Measurements from ENCODE around the gene GOLGA2.
"Not testable (repeated sequence)": the region's sequence is repeated elsewhere in the genome, so short reads cannot be mapped to it uniquely, and the experiment has no call there.

The GOLGA2 gene

GRCh38 chr9:128242828-128243214, 33.0 kb downstream of the GOLGA2 start:
- DNase-seq (ENCODE audit: low read depth): no peak

- no peak for DNase-seq (ENCODE audit: low read depth)
These were observed 33.7 kb downstream of the GOLGA2 start for GRCh38 chr9:128242124-128242523.

- no peak for DNase-seq (ENCODE audit: low read depth)
These were observed 41.9 kb downstream of the GOLGA2 start for GRCh38 chr9:128233817-128234406.

- no peak for DNase-seq (ENCODE audit: low read depth)
These were observed 43.0 kb downstream of the GOLGA2 start for GRCh38 chr9:128232528-128233428.

GRCh38 chr9:128231638-128232527, 43.9 kb downstream of the GOLGA2 start:
- no peak for DNase-seq (ENCODE audit: low read depth)

- not testable (repeated sequence) for DNase-seq (ENCODE audit: low read depth)
These were observed 44.9 kb downstream of the GOLGA2 start for GRCh38 chr9:128230897-128231296.

- no peak for DNase-seq (ENCODE audit: low read depth)
These were observed 49.4 kb downstream of the GOLGA2 start for GRCh38 chr9:128226412-128226801.

- DNase-seq (ENCODE audit: low read depth): no peak
These were observed 49.9 kb downstream of the GOLGA2 start for GRCh38 chr9:128225770-128226411.

- DNase-seq (ENCODE audit: low read depth): no peak
These were observed 50.9 kb downstream of the GOLGA2 start for GRCh38 chr9:128224877-128225276.

GRCh38 chr9:128222880-128223670, 52.7 kb downstream of the GOLGA2 start:
- DNase-seq (ENCODE audit: low read depth): no peak

- no peak for DNase-seq (ENCODE audit: low read depth)
These were observed 53.8 kb downstream of the GOLGA2 start for GRCh38 chr9:128222026-128222425.

GRCh38 chr9:128219831-128220230, 56.0 kb downstream of the GOLGA2 start:
- no peak for DNase-seq (ENCODE audit: low read depth)

GRCh38 chr9:128218518-128219389, 57.1 kb downstream of the GOLGA2 start:
- DNase-seq (ENCODE audit: low read depth): peak; percentile 81

- no peak for DNase-seq (ENCODE audit: low read depth)
These were observed 57.7 kb downstream of the GOLGA2 start for GRCh38 chr9:128218172-128218517.

GRCh38 chr9:128216781-128217553, 58.8 kb downstream of the GOLGA2 start:
- DNase-seq (ENCODE audit: low read depth): no peak

- no peak for DNase-seq (ENCODE audit: low read depth)
These were observed 60.1 kb downstream of the GOLGA2 start for GRCh38 chr9:128215491-128216409.

- no peak for DNase-seq (ENCODE audit: low read depth)
These were observed 61.0 kb downstream of the GOLGA2 start for GRCh38 chr9:128214571-128215490.
